HG03469 (cell line): ENCODE data around the gene PNMA8C.

Experiments
- ATAC-seq: cut with Tn5 transposase; IDR thresholded peaks from one replicate; pipeline ENCODE4 v1.9.1; 2021; ENCODE audit warnings: mild to moderate bottlenecking, moderate library complexity, moderate number of reproducible peaks; ENCODE audit not compliant: unreplicated experiment

Gene PNMA8C

DNA sequence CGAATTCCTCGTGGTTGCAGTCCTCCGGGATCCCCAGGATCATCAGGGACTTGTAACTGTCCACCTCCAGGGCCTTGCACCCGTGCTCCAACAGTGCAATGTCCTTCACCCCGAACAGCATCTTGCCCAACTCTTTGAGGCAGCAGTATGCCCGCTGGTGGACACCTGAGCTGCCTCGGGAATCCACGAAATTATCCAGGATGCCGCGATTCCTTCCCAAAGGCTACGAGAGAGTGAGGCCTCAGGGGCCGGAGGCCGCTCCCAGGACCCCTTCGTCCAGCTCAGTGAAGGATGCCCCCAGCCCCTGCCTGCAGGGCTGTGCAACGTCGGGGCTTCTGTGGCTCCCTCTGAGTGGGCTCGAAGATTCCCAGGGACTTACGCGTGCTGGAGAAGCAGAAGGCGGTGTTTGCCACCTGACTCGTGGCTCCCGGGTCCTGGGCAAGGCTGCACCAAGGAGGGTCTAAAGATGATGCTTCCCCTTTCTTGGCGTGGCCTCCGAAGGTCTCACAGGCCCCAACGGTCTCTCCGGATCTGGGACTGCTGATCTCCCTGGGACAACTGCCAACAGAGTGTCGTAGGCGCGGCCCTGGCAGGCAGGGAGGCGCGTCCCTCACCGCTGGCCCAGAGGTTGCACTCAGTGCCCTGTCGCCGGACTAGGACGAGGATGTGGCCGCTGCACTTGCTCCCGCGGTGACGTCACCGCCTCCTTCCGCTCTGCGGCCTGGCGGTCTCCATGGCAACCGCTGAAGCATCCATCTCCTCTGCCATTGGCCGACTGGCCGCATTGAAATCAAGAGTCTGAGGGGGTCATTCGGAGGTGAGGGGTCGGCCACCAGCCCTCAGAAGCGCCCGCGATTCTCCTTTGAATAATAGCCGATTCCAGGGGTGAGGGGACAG, at the start of gene PNMA8C:
PNMA8C (minus strand) TSS at position 698 of the 897 bp plus-strand sequence; CDS start at position 121, 577 bp downstream.
- no peak for ATAC-seq

DNA sequence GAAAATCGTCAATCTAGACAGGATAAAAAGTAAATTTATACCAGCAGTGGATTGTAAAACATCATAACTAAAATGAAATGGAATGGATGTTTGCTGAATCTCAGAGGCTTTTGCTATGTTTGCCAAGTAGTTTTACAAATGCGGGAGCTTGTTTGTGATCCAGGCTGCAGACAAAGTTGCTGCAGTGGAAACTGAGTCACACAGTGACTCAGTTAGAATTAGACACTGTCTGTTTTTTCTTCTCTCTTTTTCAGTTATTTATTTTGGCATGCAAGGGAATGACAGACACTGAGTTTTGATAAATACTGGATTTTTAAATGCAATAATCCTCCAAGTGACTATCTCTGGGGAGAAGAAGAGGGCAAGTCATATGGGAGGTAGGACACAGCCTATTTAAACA, 47.2 kb upstream of the PNMA8C start:
- ATAC-seq: no peak

DNA sequence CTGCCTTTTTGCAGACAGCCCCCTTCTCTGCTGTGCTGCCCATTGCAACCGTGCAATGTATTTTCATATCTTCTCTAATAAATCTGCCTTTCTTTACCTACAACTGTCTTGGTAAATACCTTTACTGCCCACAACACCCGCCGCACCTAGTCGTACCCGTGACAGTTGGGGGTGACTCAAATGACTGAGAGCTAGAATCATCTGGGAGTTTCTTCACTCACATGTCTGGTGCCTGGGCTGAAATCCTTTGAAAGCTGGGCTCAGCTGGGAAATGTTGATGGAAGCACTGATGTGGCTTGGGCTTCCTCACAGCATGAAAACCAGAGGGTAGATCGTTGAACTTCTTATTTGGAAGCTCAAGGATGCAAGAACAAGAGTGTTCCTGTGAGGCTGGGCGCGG, 45.5 kb upstream of the PNMA8C start:
- ATAC-seq: no peak

DNA sequence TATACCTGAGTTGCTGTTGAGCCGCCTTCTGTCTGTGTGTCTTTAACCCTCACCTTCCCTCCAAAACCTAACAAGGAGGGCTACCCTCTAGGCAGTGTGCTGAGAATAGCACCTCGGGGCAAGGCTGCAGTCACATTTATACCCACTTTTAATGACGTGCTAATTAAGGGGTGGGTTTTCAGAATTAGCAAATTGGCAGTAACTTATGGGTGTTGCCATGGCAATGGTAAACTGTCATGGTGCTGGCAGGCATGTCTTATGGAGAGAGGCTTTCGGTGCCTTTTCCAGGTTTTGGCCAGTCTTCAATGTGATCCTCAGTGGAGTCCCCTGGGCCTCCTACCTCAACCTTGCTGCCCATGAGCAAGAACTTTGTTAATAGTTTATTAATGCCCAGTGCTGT, 43.9 kb upstream of the PNMA8C start:
- no peak for ATAC-seq

DNA sequence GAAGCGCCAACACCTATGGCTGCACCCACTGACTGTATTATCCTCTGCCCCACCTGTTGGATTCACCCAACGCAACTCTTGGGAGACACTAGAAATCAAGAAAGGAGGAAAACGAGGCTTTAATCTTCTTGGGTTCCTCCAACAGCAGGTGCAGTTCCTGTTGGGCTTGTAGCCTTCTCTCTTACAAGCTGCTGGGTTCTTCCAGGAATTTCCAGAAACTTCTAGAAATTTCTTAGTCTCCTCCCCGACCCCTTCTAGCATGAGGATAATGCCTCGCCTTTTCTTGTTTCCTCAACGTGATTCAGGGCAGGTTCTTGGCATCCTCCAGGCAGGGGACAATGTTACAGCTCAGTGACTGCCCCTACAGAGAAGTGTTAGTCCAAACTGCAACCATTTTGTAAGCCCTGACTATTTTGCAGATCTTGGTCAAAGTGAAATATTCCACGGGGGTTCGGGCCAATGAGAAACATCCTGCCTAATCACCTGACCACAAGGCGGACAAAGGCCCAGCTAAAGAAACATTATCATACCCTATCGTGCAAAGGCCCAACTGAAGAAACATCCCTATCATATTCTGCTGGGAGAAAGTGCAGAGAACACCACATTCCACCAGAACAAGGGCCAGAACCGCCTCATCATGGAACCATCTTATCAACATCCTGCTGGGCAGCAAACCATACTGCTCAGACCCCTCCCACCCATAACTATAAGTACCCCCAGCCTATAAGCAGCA, 43.2 kb upstream of the PNMA8C start:
- no peak for ATAC-seq

DNA sequence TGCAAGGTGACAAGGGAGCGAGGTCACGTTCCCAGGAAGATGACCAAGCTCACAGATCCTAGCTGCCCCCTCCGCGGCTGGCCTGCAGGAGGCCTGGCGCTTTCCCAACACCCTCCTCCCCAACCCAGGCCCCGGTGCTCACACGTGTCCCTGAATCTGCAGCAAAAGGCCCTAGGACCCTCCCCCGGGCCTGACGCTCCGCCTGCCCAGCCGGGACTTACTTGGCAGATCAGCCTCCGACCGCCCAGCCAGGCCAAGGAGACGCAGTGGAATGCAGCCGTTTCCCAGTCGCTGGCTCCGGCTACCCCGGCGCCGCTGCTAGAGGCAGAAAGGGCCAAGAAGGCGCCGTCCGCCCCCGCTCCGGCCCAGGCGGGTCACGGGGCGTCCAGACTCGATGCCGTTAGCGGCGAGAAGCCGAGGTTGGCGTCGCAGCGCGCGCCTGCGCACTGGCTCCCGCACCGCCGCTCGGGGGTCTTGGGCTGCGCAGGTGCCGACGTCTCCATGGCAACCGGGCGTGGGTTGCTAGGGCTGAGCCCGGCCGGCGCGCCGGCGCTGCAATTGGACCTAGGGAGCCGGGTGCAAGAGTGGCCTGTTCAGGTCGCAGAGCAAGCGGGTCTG, 42.5 kb upstream of the PNMA8C start, which contains the start of gene PNMA8A:
PNMA8A (minus strand) TSS at position 448 of the 618 bp plus-strand sequence. CDS start 528 bp downstream, outside the sequence.
- no peak for ATAC-seq

DNA sequence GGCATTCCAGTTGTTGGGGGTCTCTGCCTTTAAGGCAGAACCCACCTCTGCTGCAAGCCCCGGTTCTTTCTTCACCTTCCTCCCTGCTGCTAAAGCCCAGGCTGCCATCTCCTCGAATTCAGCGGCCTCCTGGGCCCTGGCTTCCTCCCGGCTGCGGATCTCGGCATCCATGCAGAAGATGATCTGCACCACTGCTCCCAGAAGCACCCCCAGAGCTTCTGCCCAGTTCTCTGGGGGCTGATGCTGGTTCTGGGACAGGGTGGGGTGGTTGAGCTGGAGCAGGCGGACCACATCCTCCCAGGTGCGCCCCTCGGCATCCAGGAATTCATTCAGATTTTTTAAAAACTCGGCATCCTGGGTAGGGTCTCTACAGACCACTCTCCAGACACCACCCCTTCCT, 41.6 kb upstream of the PNMA8C start:
- no peak for ATAC-seq

DNA sequence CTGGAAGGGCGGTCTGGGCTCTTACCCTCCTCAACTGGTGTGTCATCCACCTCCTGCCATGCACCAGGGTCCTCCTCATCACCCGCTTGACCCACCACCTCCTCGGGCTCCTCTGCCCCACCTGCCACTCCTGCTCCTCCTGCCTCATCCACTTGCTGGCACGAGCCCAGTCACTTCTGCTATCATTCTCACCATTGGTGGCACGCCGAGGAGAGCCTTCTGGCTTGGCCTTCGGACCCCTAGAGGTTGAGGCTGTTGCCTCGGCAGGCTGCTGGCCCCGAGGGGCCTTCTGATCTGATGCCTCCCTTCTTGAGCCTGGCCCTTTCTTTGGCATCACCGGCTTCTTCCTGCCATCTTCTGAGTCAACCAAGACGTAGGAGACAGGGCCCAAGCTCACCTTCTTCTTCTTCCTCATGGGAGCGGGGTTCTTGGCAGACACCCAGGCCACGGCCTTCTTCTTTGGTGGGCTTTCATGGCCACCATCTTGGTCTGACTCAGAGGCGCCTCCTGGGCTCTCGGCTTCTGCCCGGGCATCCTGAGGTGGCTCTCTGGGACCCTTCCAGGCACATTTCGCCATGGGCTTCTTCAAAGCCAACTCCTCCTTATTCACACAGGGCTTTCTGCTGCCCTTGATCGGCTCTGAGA, 40.9 kb upstream of the PNMA8C start:
- no peak for ATAC-seq

DNA sequence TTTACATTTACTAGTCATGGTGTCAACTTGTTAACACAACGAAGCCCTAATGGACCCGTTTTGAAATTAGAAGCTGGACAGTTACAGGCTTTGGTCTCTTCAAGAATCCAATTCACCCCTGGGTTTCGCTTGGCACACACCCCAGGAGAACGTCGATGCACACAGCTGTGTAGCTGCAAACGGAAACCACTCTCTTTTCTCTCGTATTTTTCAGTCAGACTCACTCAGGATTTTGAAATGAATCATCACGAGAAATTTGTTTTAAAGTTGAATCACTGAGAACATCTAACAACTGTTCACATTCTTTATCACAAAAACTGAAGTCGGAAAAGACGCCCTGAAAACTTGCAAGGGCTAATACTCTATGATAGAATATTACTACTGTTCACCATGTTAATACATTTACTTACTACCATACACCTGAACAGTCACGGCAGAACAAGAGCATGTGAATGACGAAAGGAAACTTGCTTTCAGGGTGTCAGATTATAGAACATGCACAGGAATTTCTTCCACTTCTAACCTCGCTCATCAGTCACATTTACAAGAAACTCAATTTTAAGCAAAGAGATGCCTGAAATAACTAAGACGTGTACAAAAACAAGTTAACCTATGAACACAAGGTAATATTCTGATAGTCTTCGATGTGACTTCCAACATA, 37.9 kb upstream of the PNMA8C start:
- no peak for ATAC-seq

DNA sequence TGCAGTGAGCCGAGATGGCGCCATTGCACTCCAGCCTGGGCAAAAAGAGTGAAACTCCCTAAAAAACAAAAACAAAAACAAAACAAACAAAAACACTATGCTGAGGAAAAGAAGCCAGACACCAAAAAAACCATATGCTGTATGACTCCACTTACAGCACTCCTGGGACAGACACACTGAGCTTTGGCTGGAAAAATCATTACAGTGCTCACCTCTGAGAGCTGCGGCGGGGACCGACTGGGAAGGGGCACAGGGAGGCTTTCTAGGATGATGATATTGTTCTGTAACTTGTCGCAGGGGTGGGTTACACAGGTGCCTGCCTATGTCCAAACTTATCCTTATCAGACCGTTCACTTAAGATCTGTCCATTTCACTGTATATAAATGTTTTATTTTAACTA, 34.8 kb upstream of the PNMA8C start:
- no peak for ATAC-seq

DNA sequence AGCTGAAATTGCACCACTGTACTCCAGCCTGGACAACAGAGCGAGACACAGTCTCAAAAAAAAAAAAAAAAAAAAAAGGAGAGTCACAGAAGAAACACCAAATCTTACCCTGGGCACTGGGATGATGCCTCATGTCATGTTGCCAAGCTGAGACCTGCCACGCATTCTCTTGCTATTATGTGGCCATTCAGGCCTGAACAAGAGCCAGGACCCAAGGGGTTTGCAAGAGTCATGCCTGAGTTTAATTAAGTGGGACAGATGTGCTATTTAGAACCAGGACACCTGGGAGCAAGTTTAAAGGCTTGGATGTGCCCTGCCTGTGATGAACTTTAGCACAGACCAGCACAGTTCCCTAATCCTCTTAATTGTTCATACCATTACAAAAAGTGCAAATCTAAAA, 32.8 kb upstream of the PNMA8C start:
- ATAC-seq: no peak

DNA sequence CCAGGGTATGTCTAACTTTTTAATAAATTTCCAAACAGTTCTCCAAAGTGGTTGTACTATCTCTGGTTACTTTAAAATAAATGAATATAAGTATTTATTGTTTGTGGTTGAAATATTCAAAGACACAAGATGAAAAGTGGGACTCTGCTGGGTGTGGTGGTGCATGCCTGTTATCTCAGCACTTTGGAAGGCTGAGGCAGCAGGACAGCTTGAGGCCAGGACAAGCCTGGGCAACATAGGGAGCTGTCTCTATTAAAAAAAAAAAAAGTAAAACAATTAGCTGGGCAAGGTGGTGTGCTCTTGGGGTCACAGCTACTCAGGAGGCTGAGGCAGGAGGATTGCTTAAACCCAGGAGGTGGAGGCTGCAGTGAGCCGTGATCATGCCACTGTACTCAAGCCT, 32.2 kb upstream of the PNMA8C start:
- ATAC-seq: no peak

DNA sequence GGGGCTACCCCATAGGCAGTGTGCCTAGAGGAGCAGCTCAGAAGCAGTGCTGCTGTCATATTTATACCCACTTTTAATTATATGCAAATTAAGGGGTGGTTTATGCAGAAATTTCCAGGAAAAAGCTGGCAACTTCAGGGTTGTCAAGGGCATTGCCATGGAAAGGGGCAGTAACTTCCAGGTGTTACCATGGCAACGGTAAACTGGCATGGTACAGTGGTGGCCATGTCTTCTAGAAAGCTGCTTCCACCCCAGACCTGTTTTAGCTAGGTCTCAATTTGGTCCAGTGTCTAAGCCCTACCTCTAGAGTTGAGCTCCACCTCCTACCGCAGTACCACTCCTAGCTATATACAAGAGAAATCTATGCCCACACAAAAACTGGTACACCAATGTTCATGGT, 31.3 kb upstream of the PNMA8C start:
- no peak for ATAC-seq

DNA sequence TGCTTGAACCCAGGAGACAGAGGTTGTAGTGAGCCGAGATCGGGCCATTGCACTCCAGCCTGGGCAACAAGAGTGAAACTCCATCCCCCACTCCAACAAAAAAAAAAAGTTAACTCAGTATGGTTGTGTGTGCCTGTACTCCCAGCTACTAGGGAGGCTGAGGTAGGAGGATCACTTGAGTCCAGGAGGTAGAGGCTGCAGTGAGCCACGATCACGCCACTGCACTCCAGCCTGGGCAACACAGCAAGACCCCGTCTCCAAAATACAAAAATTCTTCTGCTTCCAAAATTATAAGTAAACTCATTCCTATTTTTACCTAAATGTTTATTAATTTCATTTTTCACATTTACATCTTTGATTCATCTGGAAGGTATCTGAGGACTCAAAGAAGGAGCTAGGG, 28.2 kb upstream of the PNMA8C start:
- no peak for ATAC-seq

DNA sequence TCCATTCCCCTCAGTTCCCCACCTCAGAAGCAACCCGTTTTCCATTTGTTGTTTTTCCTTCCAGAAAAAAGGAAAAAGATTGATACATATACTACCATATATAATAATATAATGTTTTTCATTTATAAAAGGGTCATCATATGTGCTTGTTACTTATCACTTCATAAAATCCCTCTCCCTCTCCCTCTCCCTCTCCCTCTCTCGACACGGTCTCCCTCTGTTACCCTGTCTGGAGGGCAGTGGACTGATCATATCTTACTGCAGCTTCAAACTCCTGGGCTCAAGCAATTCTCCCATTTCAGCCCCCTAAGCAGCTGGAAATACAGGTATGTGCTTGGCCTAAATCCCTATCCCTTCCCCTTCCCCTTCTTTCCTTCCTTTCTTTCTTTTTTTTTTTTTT, 25.5 kb upstream of the PNMA8C start:
- no peak for ATAC-seq

DNA sequence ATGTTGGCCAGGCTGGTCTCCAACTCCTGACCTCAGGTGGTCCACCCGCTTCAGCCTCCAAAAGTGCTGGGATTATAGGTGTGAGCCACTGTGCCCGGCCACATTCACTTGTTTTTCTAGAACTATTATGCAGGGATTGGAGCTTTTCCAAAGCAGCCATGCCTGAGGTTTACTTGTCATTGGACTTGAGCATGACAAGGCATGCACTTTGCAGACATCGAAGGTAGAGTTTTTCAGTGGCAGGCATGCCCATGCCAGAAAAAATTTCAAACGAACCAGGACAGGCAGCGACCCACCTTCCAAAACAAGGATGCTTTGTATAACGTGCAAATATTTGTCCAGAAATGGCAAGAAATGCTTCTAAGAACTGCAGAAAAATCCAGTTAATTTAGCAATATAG, 24.9 kb upstream of the PNMA8C start:
- ATAC-seq: no peak

DNA sequence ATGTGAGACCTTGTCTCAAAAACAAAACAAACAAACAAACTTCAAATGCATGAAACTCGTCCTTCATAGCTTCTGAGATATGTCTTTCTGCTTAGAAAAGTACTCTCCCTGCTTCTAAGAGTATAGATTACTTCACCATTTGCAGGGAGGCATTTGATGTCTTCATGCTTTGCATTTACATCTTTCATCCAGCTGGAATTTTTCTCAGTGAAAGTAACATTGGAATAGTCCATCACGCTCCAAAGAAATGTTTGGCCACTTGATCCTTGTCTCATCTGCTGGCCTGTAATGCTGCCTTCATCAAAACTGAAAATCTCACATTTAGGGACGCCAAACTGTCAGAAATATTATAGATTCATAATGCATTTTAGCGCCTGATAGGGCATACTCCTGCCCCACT, 23.4 kb upstream of the PNMA8C start:
- ATAC-seq: no peak

DNA sequence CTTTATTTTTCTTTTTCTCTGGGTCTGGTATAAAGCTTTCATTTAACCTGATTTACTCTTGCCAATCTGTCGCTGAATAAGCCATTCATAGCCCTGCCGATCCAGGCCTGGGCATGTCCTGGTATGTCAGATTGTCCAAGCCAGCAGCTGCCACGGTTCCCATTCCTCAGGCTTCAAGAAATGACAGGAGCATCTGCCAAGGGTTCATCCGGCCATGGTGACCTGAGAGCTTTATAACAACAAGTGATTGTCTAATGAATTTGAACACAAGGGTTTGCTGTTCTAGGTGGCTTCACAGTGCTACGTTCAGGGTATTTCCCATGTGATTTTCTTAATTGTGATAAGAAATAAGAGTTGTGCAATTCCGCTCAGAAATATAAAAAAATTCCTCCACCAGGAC, 22.6 kb upstream of the PNMA8C start:
- no peak for ATAC-seq

DNA sequence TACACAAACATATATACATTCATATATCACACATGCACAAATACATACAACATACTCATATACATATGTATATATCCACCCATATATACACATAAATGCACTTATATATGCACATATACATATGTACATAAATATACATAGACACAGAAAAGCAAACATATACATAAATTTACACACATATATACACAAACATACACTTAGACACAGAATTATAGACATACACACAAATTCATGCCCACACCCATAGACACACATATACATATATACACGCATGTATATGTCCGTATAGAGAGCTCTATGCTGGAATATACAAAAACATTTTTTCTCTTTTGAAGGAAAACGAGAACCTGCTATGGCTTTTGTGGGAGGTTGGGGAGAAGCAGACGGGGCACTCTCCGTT, 22.0 kb upstream of the PNMA8C start:
- ATAC-seq: no peak

DNA sequence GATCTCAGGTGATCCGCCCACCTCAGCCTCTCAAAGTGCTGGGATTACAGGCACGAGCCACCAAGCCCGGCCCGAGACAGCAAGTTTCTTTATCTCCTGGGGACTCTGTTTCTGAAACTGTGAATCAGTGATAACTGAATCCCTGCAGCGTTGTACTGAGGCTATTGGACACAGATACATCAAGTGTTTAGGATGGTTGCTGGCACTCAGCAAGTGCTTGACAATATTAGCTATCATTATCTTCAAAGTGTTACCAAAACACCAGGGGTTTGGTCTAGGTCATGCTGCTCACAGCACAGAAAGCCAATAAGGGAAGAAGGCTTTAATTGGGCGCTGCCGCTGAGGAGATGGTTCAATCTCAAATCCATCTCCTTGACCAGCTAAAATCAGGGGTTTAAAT, 20.5 kb upstream of the PNMA8C start:
- no peak for ATAC-seq

DNA sequence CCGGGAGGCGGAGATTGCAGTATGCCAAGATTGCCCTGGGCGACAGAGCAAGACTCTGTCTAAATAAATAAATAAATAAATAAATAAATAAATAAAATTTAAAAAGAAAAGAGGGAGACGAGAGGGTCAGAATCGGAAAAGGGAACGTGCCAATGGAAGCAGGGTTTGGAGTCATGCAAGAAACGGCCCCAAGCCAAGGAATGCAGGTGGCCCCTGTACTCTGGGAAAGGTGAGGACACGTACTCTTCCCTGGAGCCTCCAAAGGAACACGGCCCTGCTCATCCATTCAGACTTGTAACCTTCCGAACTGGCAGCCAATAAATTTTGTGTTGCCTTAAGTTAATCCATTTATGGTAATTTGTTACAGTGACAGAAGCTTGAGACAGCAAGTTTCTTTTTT, 19.9 kb upstream of the PNMA8C start:
- ATAC-seq: no peak
